ENCODE measurements around the gene CORO2B. TPM values are rescaled to one million over a fixed set of nuclear protein-coding genes. Genes with fewer than 3 reads are reported as not detected.
"Not testable (repeated sequence)": the region's sequence is repeated elsewhere in the genome, so short reads cannot be mapped to it uniquely, and the experiment has no call there.

CORO2B gene
- total RNA-seq, 6 donors from 2014 or later, result 0.79 to 9.0 (median 2.0) TPM

- Histone ChIP-seq H3K4me3 (no peak overlapping the region), H3K27ac (no peak overlapping the region), H3K9me3 (no peaks in the 10 kb centered on the region), H3K4me1 (peaks cover 8 to 25% (median 14%) of the 10 kb centered on the region in 4 donors), H3K36me3 (no peaks in the 10 kb centered on the region), H3K27me3 (no peaks in the 10 kb centered on the region)
- no peak for DNase-seq
- TF ChIP-seq CTCF (IDR thresholded peaks at IDR 0.05) (no peak), POLR2AphosphoS5 (IDR thresholded peaks at IDR 0.05) (no peak), EP300 (IDR thresholded peaks at IDR 0.05) (no peak), POLR2A (IDR thresholded peaks at IDR 0.05) (no peak)
- WGBS, 2 donors, result 90 to 95% methylated on average over 3 of the region's 3 CpGs
- no peak for ATAC-seq (ENCODE audit: low FRiP score in 2 of 2)
These were observed 99.2 kb downstream of the CORO2B start for GRCh38 chr15:68677996-68678395.

- no peaks in the 10 kb centered on the region for H3K27me3 ChIP-seq
- H3K4me3 ChIP-seq, result no peak overlapping the region
- 92 to 97% methylated on average over 5 of the region's 5 CpGs for WGBS, 2 donors
- H3K27ac ChIP-seq, result no peak overlapping the region
- H3K4me1 ChIP-seq, result peaks cover 8 to 20% (median 14%) of the 10 kb centered on the region in 4 donors
- DNase-seq, result no peak
- no peaks in the 10 kb centered on the region for H3K36me3 ChIP-seq
- no peak for TF ChIP-seq EP300 (IDR thresholded peaks at IDR 0.05)
- TF ChIP-seq POLR2A (IDR thresholded peaks at IDR 0.05), result no peak
- TF ChIP-seq POLR2AphosphoS5 (IDR thresholded peaks at IDR 0.05), result no peak
- TF ChIP-seq CTCF (IDR thresholded peaks at IDR 0.05), result no peak
- ATAC-seq (ENCODE audit: low FRiP score in 2 of 2), result no peak
- no peaks in the 10 kb centered on the region for H3K9me3 ChIP-seq
These were observed 100.0 kb downstream of the CORO2B start for GRCh38 chr15:68678746-68679145.

GRCh38 chr15:68679161-68679560, 100.4 kb downstream of the CORO2B start:
- Histone ChIP-seq H3K27me3 (no peaks in the 10 kb centered on the region), H3K36me3 (no peaks in the 10 kb centered on the region), H3K4me1 (peaks cover 7 to 16% (median 12%) of the 10 kb centered on the region in 4 donors), H3K9me3 (no peaks in the 10 kb centered on the region), H3K27ac (no peak overlapping the region), H3K4me3 (no peak overlapping the region)
- TF ChIP-seq POLR2A (IDR thresholded peaks at IDR 0.05) (no peak), CTCF (IDR thresholded peaks at IDR 0.05) (no peak), POLR2AphosphoS5 (IDR thresholded peaks at IDR 0.05) (no peak), EP300 (IDR thresholded peaks at IDR 0.05) (no peak)
- DNase-seq (no peak), ATAC-seq (ENCODE audit: low FRiP score in 2 of 2) (no peak)
- 64 to 84% methylated on average over 3 of the region's 3 CpGs for WGBS, 2 donors

GRCh38 chr15:68679961-68680371, 101.2 kb downstream of the CORO2B start:
- Histone ChIP-seq H3K9me3 (no peaks in the 10 kb centered on the region), H3K4me3 (no peak overlapping the region), H3K36me3 (no peaks in the 10 kb centered on the region), H3K4me1 (peaks cover 0 to 8% (median 4%) of the 10 kb centered on the region in 4 donors), H3K27me3 (no peaks in the 10 kb centered on the region), H3K27ac (no peak overlapping the region)
- 90 to 91% methylated on average over 2 to 4 of the region's 4 CpGs for WGBS, 2 donors
- no peak for ATAC-seq (ENCODE audit: low FRiP score in 2 of 2)
- no peak for TF ChIP-seq POLR2AphosphoS5 (IDR thresholded peaks at IDR 0.05)
- no peak for DNase-seq

- ATAC-seq (ENCODE audit: low FRiP score in 2 of 2); H3K4me3 ChIP-seq; H3K36me3 ChIP-seq; H3K27ac ChIP-seq; H3K9me3 ChIP-seq; H3K4me1 ChIP-seq; DNase-seq; H3K27me3 ChIP-seq: not testable (repeated sequence)
- WGBS, 2 donors, result 88 to 97% methylated on average over 10 of the region's 10 CpGs
These were observed 102.0 kb downstream of the CORO2B start for GRCh38 chr15:68680756-68681155.

- TF ChIP-seq POLR2AphosphoS5 (IDR thresholded peaks at IDR 0.05) (no peak), CTCF (IDR thresholded peaks at IDR 0.05) (no peak), EP300 (IDR thresholded peaks at IDR 0.05) (no peak), POLR2A (IDR thresholded peaks at IDR 0.05) (no peak)
- H3K4me1 ChIP-seq, result no peaks in the 10 kb centered on the region
- DNase-seq, result no peak
- ATAC-seq (ENCODE audit: low FRiP score in 2 of 2), result no peak
- H3K36me3 ChIP-seq, result no peaks in the 10 kb centered on the region
- no peak overlapping the region for H3K4me3 ChIP-seq
- no peaks in the 10 kb centered on the region for H3K27me3 ChIP-seq
- no peak overlapping the region for H3K27ac ChIP-seq
- no peaks in the 10 kb centered on the region for H3K9me3 ChIP-seq
- WGBS, 2 donors, result 63% methylated on average over 2 of the region's 2 CpGs; no CpG with 5 or more reads in 1 of the 2 donors
These were observed 103.0 kb downstream of the CORO2B start for GRCh38 chr15:68681836-68682235.
